Kidney epithelial cell (primary cell): ENCODE measurements around the gene CEP128. TPM values are rescaled to one million over a fixed set of nuclear protein-coding genes. Genes with fewer than 3 reads are reported as not detected.

Experiments used
- DNase-seq: peaks from one replicate; pipeline ENCODE4 v3.0.0-alpha.2; 2010; ENCODE audit warnings: low read depth
- H3K27me3 ChIP-seq: 2 replicates; pipeline ENCODE4 v1.6.0; 2011; ENCODE audit warnings: low read length; ENCODE audit not compliant: control insufficient read depth, insufficient read depth
- H3K36me3 ChIP-seq: 2 replicates; pipeline ENCODE4 v1.5.1; 2011; ENCODE audit warnings: low read length; ENCODE audit not compliant: control insufficient read depth, insufficient read depth
- H3K4me3 ChIP-seq: 2 replicates; pipeline ENCODE4 v1.5.1; 2011; ENCODE audit warnings: low read depth, mild to moderate bottlenecking, control low read depth, low read length
- CTCF ChIP-seq: IDR thresholded peaks from 2 replicates; pipeline ENCODE4 v1.5.1; 2011; ENCODE audit warnings: mild to moderate bottlenecking, moderate library complexity, low read length, control low read depth, inconsistent platforms; ENCODE audit not compliant: insufficient read depth, poor library complexity, severe bottlenecking
- total RNA-seq: library from RNA; depleted of rRNA; stranded (reverse); fragments of >200 nt; gene quantifications from 2 replicates; pipeline ENCODE4 v1.2.3, GENCODE V29; 2015

Gene CEP128
- total RNA-seq, 1 donor from 2014 or later = 1.7 TPM

- no peak for TF ChIP-seq CTCF
- DNase-seq = no peak
- H3K27me3 ChIP-seq = no peaks in the 10 kb centered on the region
- H3K36me3 ChIP-seq = no peaks in the 10 kb centered on the region
- no peak overlapping the region for H3K4me3 ChIP-seq
Observed at GRCh38 chr14:80681651-80682050, 259.9 kb downstream of the CEP128 start.

- no peaks in the 10 kb centered on the region for H3K36me3 ChIP-seq
- no peak for TF ChIP-seq CTCF
Observed at GRCh38 chr14:80679273-80679672, 262.3 kb downstream of the CEP128 start.

GRCh38 chr14:80678436-80678835 is 263.1 kb downstream of the CEP128 start:
- H3K36me3 ChIP-seq = no peaks in the 10 kb centered on the region
- H3K27me3 ChIP-seq = no peaks in the 10 kb centered on the region
- TF ChIP-seq CTCF = no peak
- no peak overlapping the region for H3K4me3 ChIP-seq
- DNase-seq = no peak

More at GRCh38 chr14:80679273-80679672, 262.3 kb downstream of the CEP128 start:
- Histone ChIP-seq H3K27me3 (no peaks in the 10 kb centered on the region), H3K4me3 (no peak overlapping the region)
- DNase-seq = no peak

- H3K27me3 ChIP-seq = no peaks in the 10 kb centered on the region
- no peak overlapping the region for H3K4me3 ChIP-seq
- DNase-seq = no peak
- H3K36me3 ChIP-seq = no peaks in the 10 kb centered on the region
- no peak for TF ChIP-seq CTCF
Observed at GRCh38 chr14:80669426-80669825, 272.1 kb downstream of the CEP128 start.

DNA sequence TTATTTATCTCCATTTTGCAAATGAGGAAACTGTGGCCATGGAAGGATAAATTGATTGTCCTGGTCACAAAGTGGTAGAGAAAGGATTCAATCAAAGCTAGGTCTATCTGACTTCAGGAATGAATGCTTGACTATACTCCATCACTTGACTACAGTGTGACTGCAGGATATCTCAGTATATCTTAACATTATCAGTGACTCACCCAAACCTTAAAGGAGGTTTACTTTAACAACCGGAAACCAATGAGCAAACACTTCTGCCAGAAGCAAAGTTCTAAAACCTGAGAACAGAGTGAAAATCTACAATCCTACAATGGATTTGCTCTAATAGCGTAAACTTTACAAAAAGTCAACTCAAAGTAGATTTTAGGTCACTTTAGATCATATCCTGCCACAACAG is 277.0 kb downstream of the CEP128 start:
- TF ChIP-seq CTCF = no peak
- no peak for DNase-seq
- H3K4me3 ChIP-seq = no peak overlapping the region
- no peaks in the 10 kb centered on the region for H3K36me3 ChIP-seq
- no peaks in the 10 kb centered on the region for H3K27me3 ChIP-seq

- no peak for TF ChIP-seq CTCF
- no peak overlapping the region for H3K4me3 ChIP-seq
- DNase-seq = no peak
- H3K36me3 ChIP-seq = no peaks in the 10 kb centered on the region
- no peaks in the 10 kb centered on the region for H3K27me3 ChIP-seq
Observed at GRCh38 chr14:80663541-80663940, 278.0 kb downstream of the CEP128 start.
